ENCODE data around the gene LIX1L.

The LIX1L gene

DNA sequence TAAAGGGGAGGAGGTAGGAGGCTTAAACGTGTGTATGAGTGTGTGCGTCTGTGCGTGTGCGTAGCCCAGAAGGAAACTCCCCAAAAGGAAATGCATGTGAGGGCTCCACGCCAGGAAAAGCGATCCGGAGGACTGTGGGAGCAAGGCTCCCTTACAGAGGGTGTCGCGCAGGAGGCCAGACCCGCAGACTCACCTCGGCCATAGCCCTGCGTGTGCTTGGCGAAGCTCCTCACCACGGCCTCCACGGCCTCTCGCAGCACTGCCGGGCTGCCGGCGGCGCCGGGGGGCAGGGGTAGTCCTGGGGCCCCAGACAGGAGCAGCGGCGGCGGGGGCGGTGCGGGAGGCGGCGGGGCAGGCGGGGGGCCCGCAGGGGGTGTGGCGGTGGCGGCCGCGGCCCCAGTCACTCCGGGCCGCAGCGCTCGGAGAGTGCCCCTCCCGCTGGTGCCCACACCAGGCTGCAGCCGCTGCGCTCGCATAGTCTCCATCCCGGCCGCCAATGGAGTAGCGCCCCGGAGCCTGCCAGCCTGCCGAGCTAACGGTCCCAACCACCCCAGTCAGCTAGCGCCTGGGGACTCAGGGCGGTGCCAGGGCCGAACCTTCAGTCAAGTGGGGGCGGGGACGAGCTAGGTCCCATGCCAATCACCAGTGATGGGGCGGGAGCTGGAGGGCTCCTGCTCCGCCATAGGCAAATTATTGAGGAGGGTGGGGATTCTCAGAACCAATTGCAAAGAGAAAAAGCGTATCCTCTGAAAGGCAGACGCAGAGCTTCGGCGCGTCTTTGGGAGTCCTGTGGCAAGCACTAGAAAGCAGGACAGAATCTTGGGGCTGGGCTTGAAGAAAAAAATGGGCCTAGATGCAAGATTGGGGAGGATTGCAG lies at the start of gene LIX1L:
TSS of gene LIX1L (minus strand) at position 575 of the 877 bp plus-strand sequence. CDS start at position 485, 90 bp downstream.
- H3K27me3 Mint-ChIP-seq (ENCODE audit: low read depth), result peaks cover 6% of the 10 kb centered on the region
- H3K4me1 Mint-ChIP-seq (ENCODE audit: low read depth), result peaks cover 56% of the 10 kb centered on the region
- peaks cover 4% of the 10 kb centered on the region for H3K36me3 Mint-ChIP-seq (ENCODE audit: low read depth)
- peak within 1 kb of the TSS; percentile 92 for H3K27ac Mint-ChIP-seq
- peak within 1 kb of the TSS; percentile 96 for H3K4me3 Mint-ChIP-seq
- no peaks in the 10 kb centered on the region for H3K9me3 Mint-ChIP-seq

DNA sequence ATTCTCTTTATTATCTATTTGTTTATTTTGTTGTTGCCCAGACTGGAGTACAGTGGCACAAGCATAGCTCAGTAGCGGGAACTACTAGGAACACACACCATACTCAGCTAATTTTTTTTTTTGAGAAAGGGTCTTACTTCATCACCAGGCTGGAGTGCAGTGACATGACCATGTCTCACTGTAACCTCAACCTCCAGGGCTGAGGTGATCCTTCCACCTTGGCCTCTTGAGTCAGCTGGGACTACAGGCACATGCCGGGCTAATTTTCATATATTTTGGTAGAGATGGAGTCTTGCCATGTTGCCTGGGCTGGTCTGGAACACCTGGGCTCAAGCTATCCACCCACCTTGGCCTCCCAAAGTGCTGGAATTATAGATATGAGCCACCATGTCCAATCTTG lies 43.9 kb upstream of the LIX1L start:
- Mint-ChIP-seq H3K27ac (no peak overlapping the region), H3K9me3 (no peaks in the 10 kb centered on the region), H3K27me3 (ENCODE audit: low read depth) (no peaks in the 10 kb centered on the region), H3K4me1 (ENCODE audit: low read depth) (peaks cover 52% of the 10 kb centered on the region), H3K36me3 (ENCODE audit: low read depth) (peaks cover 2% of the 10 kb centered on the region), H3K4me3 (no peak overlapping the region)

DNA sequence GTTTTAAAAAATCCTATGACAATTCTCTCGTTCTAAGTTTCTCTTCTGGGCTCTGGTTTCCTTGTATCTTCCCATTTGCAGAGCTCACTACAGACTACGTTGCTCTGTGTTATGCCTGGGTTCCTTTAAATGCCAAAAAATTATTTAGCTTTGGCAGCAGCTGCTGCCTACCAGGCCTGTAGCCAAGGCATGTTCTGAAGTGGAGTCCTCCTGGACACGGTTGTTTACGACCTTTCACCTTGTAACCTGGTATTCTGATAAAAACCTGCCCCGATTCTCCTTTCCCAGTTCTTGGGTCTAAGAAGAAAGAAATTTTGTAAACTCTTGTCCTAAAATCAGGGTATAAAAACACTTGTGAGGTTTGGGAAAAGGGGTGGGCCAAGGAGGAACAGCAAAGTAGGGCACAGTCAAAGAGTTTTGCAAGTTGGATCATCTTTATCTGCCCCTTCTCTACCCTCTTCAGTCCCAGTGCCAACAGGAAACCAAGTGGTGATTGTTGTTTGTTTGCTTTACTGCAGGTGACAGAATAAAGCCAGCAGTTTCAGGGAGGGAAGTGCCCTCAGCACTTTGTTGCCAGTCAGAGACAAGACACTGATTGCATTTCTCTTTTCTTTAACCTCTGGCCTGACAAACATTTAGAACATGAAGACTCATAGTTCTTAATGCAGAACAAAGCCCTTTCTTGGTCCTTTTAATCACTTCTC lies 41.7 kb upstream of the LIX1L start:
- peaks cover 37% of the 10 kb centered on the region for H3K4me1 Mint-ChIP-seq (ENCODE audit: low read depth)
- no peaks in the 10 kb centered on the region for H3K27me3 Mint-ChIP-seq (ENCODE audit: low read depth)
- H3K9me3 Mint-ChIP-seq, result no peaks in the 10 kb centered on the region
- peak overlapping the region; percentile 71 for H3K4me3 Mint-ChIP-seq
- H3K36me3 Mint-ChIP-seq (ENCODE audit: low read depth), result peaks cover 21% of the 10 kb centered on the region
- H3K27ac Mint-ChIP-seq, result peak overlapping the region; percentile 82

DNA sequence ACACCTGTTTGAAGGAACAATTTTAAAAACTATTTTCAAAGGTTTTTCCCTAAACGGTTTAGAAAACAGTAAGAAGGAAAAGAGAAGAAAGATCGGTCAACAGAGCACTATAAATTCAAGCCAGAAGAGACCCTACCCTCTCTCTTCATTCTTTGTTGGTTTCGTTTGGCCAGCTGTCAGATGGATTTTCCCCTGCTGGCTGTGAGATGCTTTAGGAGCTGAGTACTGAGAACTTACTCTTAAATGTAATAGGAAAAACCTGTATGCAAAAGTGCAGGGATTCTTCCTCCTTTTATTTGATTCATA lies 39.9 kb upstream of the LIX1L start:
- peaks cover 37% of the 10 kb centered on the region for H3K36me3 Mint-ChIP-seq (ENCODE audit: low read depth)
- H3K4me3 Mint-ChIP-seq, result peak overlapping the region; percentile 98
- H3K9me3 Mint-ChIP-seq, result no peaks in the 10 kb centered on the region
- no peaks in the 10 kb centered on the region for H3K27me3 Mint-ChIP-seq (ENCODE audit: low read depth)
- H3K27ac Mint-ChIP-seq, result peak overlapping the region; percentile 99
- H3K4me1 Mint-ChIP-seq (ENCODE audit: low read depth), result peaks cover 41% of the 10 kb centered on the region

DNA sequence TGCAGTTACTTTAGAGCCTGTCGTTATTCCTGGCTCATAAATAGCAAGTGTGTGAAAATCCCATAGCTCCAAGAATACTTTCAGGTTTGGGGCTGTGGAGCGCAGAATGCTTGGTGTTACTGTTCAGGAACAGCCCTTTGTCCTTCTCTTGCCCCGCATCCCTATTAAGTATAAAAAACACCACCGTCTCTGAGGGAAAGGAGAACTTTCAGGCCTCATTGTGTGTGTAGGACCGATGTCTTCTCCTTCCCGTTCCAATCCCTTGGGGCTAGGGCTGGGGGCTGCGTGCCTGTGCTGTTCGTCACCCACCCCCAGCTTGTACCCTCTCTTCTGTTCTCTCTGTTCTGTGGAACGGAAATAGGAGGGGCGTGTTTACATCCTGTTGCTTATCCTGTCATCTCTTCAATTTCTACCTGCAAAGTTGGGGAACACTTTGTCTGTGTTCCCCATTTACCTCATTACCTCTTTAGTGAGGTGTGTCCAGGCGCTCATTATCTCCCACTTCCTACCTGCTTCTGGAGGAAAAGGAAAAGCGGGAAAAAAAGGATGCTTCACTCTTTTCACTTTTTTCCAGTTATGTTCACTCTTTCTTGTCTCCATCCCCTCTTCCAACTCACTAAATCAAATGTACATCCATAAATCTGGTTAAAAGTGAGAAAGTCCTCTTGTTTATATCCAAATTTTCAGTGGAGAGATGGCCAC lies 39.4 kb upstream of the LIX1L start:
- peaks cover 42% of the 10 kb centered on the region for H3K36me3 Mint-ChIP-seq (ENCODE audit: low read depth)
- H3K9me3 Mint-ChIP-seq, result no peaks in the 10 kb centered on the region
- peak overlapping the region; percentile 99 for H3K27ac Mint-ChIP-seq
- H3K4me3 Mint-ChIP-seq, result peak overlapping the region; percentile 98
- H3K27me3 Mint-ChIP-seq (ENCODE audit: low read depth), result no peaks in the 10 kb centered on the region
- H3K4me1 Mint-ChIP-seq (ENCODE audit: low read depth), result peaks cover 47% of the 10 kb centered on the region

DNA sequence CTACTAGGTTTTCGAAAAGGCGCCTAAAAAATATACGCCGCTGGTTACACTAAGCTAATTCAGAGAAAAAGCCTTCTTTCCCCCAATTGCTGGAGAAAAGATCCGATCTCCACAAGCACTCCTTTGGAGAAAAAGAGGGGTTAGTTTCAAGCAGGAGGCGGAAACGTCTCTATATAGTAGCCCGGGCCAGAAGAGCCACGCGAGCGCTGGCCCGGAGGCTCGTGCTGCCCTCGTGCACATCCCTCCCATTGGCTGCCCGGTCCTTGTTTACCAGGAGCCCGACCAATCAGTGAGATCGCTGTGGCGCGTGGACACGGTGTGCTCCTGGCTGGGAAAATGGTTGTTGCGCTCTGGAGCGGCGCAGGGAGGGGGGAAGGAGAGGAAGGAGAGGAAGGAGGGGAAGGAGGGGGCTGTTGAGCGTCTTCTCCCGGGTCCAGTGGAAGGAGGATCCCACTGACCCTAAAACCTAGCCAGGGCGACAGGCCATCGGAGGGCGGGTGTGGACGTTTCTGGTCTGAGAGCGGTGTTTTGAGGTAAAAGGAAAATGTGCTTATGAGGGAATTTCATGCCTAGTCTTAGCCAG lies 38.7 kb upstream of the LIX1L start, which contains the start of gene TXNIP:
TSS of gene TXNIP (minus strand) at position 147 of the 583 bp plus-strand sequence. CDS start 313 bp downstream, outside the sequence.
- Mint-ChIP-seq H3K9me3 (no peaks in the 10 kb centered on the region), H3K4me3 (peak within 1 kb of the TSS; percentile 98), H3K36me3 (ENCODE audit: low read depth) (peaks cover 49% of the 10 kb centered on the region), H3K27ac (peak within 1 kb of the TSS; percentile 99), H3K4me1 (ENCODE audit: low read depth) (peaks cover 53% of the 10 kb centered on the region), H3K27me3 (ENCODE audit: low read depth) (no peaks in the 10 kb centered on the region)

DNA sequence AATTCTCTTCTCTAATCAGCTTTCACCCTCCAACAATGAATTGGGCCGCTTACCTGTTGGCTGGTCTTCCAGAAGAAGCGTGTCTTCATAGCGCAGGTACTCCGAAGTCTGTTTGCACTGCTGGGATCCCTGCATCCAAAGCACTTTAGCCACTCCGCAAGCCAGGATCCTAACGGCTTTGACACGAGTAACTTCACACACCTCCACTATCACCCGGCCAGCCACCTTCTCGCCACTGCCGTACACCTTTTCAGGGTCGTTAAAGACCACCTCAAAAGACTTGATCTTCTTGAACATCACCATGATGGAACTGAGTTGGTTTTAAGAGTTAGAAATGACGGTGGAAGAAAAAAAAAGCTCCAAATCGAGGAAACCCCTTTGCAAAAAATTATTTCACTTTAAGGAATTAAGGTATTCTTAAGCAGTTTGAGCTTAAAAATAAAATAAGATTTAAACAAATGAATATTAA lies 38.2 kb upstream of the LIX1L start:
- Mint-ChIP-seq H3K9me3 (no peaks in the 10 kb centered on the region), H3K4me1 (ENCODE audit: low read depth) (peaks cover 52% of the 10 kb centered on the region), H3K27me3 (ENCODE audit: low read depth) (no peaks in the 10 kb centered on the region), H3K27ac (peak overlapping the region; percentile 99), H3K4me3 (peak overlapping the region; percentile 98), H3K36me3 (ENCODE audit: low read depth) (peaks cover 49% of the 10 kb centered on the region)

DNA sequence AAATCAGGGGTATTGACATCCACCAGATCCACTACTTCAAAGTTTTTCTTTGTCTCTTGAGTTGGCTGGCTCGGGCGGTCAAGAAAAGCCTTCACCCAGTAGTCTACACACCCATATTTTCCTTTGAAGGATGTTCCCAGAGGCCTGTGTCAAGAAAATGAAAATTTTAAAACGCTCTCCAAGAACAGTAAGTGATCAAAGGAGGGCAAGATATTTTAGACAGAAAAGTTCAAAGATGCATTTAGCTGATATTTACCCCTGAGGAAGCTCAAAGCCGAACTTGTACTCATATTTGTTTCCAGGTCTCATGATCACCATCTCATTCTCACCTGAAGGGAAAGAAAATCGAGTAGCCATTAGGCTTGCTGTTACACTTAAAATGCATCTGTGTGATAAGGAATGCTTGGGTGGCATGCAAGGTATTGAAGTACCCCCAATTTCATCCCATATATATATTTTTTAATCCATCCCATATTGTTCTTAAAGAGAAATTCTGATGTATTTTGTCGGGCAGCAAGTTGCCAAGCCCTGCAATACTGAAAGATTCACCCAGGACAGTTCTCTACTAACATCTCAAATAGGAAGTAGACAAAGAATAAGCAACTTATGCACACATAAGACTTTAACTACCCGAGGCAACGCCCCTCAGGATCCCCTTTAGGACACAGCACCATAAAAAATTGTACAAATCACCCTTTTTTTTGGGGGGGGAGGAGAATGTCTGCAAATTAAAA lies 37.5 kb upstream of the LIX1L start:
- H3K4me1 Mint-ChIP-seq (ENCODE audit: low read depth), result peaks cover 56% of the 10 kb centered on the region
- H3K9me3 Mint-ChIP-seq, result no peaks in the 10 kb centered on the region
- peak overlapping the region; percentile 99 for H3K27ac Mint-ChIP-seq
- peaks cover 49% of the 10 kb centered on the region for H3K36me3 Mint-ChIP-seq (ENCODE audit: low read depth)
- H3K27me3 Mint-ChIP-seq (ENCODE audit: low read depth), result no peaks in the 10 kb centered on the region
- peak overlapping the region; percentile 98 for H3K4me3 Mint-ChIP-seq

DNA sequence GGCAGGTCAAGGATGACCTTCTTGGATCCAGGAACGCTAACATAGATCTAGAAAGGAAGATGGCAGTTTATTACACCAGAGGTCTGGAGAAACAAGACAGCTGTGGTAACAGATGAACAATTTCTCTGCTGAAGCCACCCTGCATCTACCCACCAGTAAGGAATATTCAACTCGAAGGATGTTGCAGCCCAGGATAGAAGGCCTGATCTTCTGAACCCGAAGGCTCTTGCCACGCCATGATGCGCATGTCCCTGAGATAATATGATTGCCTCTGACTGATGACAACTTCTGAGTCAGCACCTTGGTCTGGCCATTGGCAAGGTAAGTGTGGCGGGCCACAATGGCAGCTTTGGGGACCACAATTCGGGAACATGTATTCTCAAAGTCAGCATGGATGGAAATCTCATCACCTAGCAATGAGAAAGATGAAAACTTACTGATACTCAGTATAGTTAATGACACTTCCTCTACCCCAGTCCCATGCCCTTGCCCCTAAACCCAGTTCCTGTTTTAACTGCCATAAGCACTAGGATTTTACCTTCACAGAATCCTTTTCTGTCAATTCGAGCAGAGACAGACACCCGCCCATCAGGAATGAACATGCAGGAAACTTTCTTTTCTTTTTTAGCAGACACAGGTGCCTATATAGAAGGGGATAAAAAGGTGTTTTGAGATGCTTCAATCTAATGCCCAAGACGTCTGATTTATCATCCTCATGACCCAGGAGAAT lies 36.7 kb upstream of the LIX1L start:
- no peaks in the 10 kb centered on the region for H3K9me3 Mint-ChIP-seq
- peak overlapping the region; percentile 98 for H3K4me3 Mint-ChIP-seq
- peaks cover 51% of the 10 kb centered on the region for H3K4me1 Mint-ChIP-seq (ENCODE audit: low read depth)
- H3K27me3 Mint-ChIP-seq (ENCODE audit: low read depth), result no peaks in the 10 kb centered on the region
- peak overlapping the region; percentile 99 for H3K27ac Mint-ChIP-seq
- peaks cover 49% of the 10 kb centered on the region for H3K36me3 Mint-ChIP-seq (ENCODE audit: low read depth)

DNA sequence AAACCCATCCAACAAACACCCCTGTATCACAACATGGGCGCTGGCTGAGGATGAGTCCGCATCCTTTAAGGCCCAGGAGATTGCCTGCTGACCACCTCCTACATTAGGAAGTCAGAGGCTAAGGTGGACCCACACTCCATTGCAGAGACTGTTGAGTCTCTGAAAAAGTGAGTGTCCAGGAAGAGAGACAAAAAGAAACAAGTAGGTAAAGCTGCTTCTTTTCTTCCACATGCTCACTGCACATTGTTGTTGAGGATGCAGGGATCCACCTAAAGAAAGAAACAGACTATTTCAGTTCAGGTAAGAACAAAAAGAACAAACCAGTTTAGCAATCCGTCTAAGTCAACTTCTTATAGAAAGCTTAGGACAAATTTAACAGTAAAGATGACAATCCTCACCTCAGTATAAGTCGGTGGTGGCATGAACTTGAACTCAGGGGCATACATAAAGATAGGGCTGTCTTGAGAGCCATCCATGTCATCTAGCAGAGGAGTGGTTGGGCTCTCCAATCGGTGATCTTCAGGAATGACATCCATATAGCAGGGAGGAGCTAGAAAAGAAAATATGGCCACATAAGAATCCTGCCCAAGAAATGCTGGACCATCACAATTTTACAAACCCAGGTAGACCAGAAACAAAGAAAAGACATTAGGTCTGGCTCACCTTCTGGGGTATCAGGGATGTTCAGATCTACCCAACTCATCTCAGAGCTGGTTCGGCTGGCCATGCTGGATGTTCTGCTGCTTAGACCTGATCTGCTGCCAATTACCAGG lies 36.0 kb upstream of the LIX1L start:
- H3K27ac Mint-ChIP-seq, result peak overlapping the region; percentile 99
- no peaks in the 10 kb centered on the region for H3K27me3 Mint-ChIP-seq (ENCODE audit: low read depth)
- no peaks in the 10 kb centered on the region for H3K9me3 Mint-ChIP-seq
- peaks cover 45% of the 10 kb centered on the region for H3K4me1 Mint-ChIP-seq (ENCODE audit: low read depth)
- peaks cover 49% of the 10 kb centered on the region for H3K36me3 Mint-ChIP-seq (ENCODE audit: low read depth)
- H3K4me3 Mint-ChIP-seq, result peak overlapping the region; percentile 98

DNA sequence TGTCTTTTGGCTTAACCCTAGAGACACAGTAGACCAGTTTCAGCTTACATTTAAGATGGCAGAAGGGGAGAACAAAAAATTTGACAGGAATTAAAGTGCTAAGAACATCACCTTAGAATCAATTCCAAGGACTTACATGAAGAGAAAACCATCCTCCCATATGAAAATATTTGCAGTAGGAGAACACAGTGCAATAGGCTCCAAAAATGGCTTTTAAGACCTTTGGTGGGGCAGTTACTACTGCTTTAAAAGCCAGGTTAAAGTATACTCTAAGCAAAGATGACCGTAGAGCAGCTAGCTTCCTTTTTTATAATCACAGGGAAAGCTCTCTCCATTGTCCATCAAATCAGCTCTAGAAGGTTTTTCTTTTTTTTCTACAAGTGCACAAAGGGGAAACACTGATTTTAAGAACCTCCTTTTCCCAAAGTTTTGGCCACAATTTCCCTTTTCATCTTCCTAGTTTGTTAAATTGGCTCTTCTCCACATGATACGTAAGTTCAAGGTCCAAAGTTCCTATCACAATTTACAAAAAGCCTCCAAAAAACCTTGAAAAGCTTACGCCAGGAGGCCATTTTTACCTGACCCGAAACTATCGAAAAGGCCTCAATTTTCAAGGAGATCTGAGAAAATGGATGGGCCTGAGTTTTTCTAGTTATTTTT lies 35.3 kb upstream of the LIX1L start:
- no peaks in the 10 kb centered on the region for H3K9me3 Mint-ChIP-seq
- peak overlapping the region; percentile 50 for H3K27ac Mint-ChIP-seq
- peaks cover 43% of the 10 kb centered on the region for H3K4me1 Mint-ChIP-seq (ENCODE audit: low read depth)
- no peaks in the 10 kb centered on the region for H3K27me3 Mint-ChIP-seq (ENCODE audit: low read depth)
- H3K36me3 Mint-ChIP-seq (ENCODE audit: low read depth), result peaks cover 49% of the 10 kb centered on the region
- H3K4me3 Mint-ChIP-seq, result peak overlapping the region; percentile 98

DNA sequence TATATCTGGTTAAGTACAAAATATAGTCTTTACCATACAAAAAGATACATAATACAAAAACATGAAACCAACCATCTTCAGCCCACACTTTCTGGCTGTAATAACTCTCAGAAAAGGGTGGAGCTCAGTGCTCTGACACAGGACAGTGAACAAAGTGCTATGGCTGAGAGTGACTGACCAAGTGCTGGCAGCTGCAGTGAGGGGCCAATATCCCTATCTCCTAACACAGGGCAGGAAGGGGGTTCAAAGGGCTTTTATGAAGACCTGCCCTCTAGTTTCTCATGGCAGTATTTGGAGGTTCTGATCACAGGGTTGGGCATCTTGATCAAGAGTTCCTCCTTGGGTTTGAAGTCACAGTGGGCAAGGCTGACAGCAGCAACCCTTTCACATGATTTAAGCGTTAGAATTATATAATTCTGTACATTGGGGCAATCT lies 34.7 kb upstream of the LIX1L start:
- H3K27ac Mint-ChIP-seq, result peak overlapping the region; percentile 50
- H3K4me1 Mint-ChIP-seq (ENCODE audit: low read depth), result peaks cover 39% of the 10 kb centered on the region
- H3K36me3 Mint-ChIP-seq (ENCODE audit: low read depth), result peaks cover 49% of the 10 kb centered on the region
- H3K27me3 Mint-ChIP-seq (ENCODE audit: low read depth), result no peaks in the 10 kb centered on the region
- H3K4me3 Mint-ChIP-seq, result peak overlapping the region; percentile 98
- no peaks in the 10 kb centered on the region for H3K9me3 Mint-ChIP-seq
